Measurements from ENCODE around the gene ATXN7L1. TPM values are rescaled to one million over a fixed set of nuclear protein-coding genes. Genes with fewer than 3 reads are reported as not detected.
A peak's percentile ranks its signal among the peaks of the same experiment; 100 is the strongest.

Gene ATXN7L1
- polyA plus RNA-seq, 4 donors: 8.4 to 13.7 (median 11.8) TPM

- DNase-seq (ENCODE audit: low read depth in 4 of 4, low spot score in 2 of 4): peak in 2 of 4 donors; percentile 19 to 44
Observed at GRCh38 chr7:105759670-105760550, 116.5 kb downstream of the ATXN7L1 start.

GRCh38 chr7:105756367-105756766 is 120.0 kb downstream of the ATXN7L1 start:
- no peak for DNase-seq (ENCODE audit: low read depth in 4 of 4, low spot score in 2 of 4)

- no peak for DNase-seq (ENCODE audit: low read depth in 4 of 4, low spot score in 2 of 4)
Observed at GRCh38 chr7:105752671-105753275, 123.6 kb downstream of the ATXN7L1 start.

- no peak for DNase-seq (ENCODE audit: low read depth in 4 of 4, low spot score in 2 of 4)
Observed at GRCh38 chr7:105751054-105751453, 125.3 kb downstream of the ATXN7L1 start.

- no peak for DNase-seq (ENCODE audit: low read depth in 4 of 4, low spot score in 2 of 4)
Observed at GRCh38 chr7:105748701-105749100, 127.7 kb downstream of the ATXN7L1 start.

- no peak for DNase-seq (ENCODE audit: low read depth in 4 of 4, low spot score in 2 of 4)
Observed at GRCh38 chr7:105745681-105746330, 130.6 kb downstream of the ATXN7L1 start.

- DNase-seq (ENCODE audit: low read depth in 4 of 4, low spot score in 2 of 4): no peak
Observed at GRCh38 chr7:105744258-105744657, 132.1 kb downstream of the ATXN7L1 start.

- no peak for DNase-seq (ENCODE audit: low read depth in 4 of 4, low spot score in 2 of 4)
Observed at GRCh38 chr7:105743351-105744090, 132.9 kb downstream of the ATXN7L1 start.

- no peak for DNase-seq (ENCODE audit: low read depth in 4 of 4, low spot score in 2 of 4)
Observed at GRCh38 chr7:105742787-105743186, 133.6 kb downstream of the ATXN7L1 start.

GRCh38 chr7:105741982-105742381 is 134.4 kb downstream of the ATXN7L1 start:
- no peak for DNase-seq (ENCODE audit: low read depth in 4 of 4, low spot score in 2 of 4)

GRCh38 chr7:105738133-105738532 is 138.3 kb downstream of the ATXN7L1 start:
- no peak for DNase-seq (ENCODE audit: low read depth in 4 of 4, low spot score in 2 of 4)

- no peak for DNase-seq (ENCODE audit: low read depth in 4 of 4, low spot score in 2 of 4)
Observed at GRCh38 chr7:105734233-105734632, 142.2 kb downstream of the ATXN7L1 start.

GRCh38 chr7:105731042-105731441 is 145.4 kb downstream of the ATXN7L1 start:
- DNase-seq (ENCODE audit: low read depth in 4 of 4, low spot score in 2 of 4): no peak

- no peak for DNase-seq (ENCODE audit: low read depth in 4 of 4, low spot score in 2 of 4)
Observed at GRCh38 chr7:105728028-105728427, 148.4 kb downstream of the ATXN7L1 start.

GRCh38 chr7:105724688-105725087 is 151.7 kb downstream of the ATXN7L1 start:
- no peak for DNase-seq (ENCODE audit: low read depth in 4 of 4, low spot score in 2 of 4)

GRCh38 chr7:105723572-105723971 is 152.8 kb downstream of the ATXN7L1 start:
- DNase-seq (ENCODE audit: low read depth in 4 of 4, low spot score in 2 of 4): peak in 1 of 4 donors; percentile 15

- no peak for DNase-seq (ENCODE audit: low read depth in 4 of 4, low spot score in 2 of 4)
Observed at GRCh38 chr7:105721571-105722104, 154.8 kb downstream of the ATXN7L1 start.

GRCh38 chr7:105719919-105720318 is 156.5 kb downstream of the ATXN7L1 start:
- DNase-seq (ENCODE audit: low read depth in 4 of 4, low spot score in 2 of 4): no peak

GRCh38 chr7:105719395-105719794 is 157.0 kb downstream of the ATXN7L1 start:
- no peak for DNase-seq (ENCODE audit: low read depth in 4 of 4, low spot score in 2 of 4)

GRCh38 chr7:105718511-105718925 is 157.9 kb downstream of the ATXN7L1 start:
- DNase-seq (ENCODE audit: low read depth in 4 of 4, low spot score in 2 of 4): no peak

Measured in left renal cortex interstitium (tissue), 4 donors.